NAMALWA (cell line): ENCODE results near the gene FHL1.
"Not testable (repeated sequence)": the region's sequence is repeated elsewhere in the genome, so short reads cannot be mapped to it uniquely, and the experiment has no call there.

Source experiments
- DNase-seq: peaks from one replicate; pipeline ENCODE4 v3.0.0-alpha.2; 2015; ENCODE audit warnings: low spot score

FHL1 gene

GRCh38 chrX:136146614-136147314, 569 bp upstream of the FHL1 start:
- DNase-seq: no peak

- no peak for DNase-seq
Observed at GRCh38 chrX:136147976-136148375, 643 bp downstream of the FHL1 start.

- DNase-seq: no peak
Observed at GRCh38 chrX:136148391-136148790, 1.1 kb downstream of the FHL1 start.

- DNase-seq: no peak
Observed at GRCh38 chrX:136154998-136155397, 7.7 kb downstream of the FHL1 start.

DNA sequence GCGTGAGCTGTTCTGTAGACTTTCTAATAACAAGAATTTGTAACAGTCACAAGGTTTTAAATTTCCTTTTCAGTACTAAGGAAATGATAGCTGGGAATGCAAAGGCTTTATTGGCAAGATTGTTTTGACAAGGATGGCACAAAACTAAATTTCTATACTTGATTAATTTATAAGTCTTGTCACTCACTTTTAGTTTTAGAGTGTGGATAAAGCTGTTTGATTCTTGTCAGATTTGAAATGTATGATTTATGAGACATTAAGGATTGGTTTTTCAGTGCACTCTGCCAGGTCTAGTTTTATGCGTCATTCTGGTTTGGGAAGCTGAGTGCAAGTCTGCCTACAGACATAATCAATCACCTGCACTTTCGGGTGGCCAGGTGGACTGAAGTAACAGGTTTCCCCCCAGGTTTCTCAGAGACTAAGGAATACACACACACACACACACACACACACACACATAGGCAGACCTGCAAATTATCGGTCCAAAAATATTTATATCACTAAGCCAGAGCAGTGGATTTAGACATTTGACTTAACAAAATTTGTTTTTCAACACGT, 9.3 kb downstream of the FHL1 start:
- DNase-seq: no peak

GRCh38 chrX:136157187-136157586, 9.9 kb downstream of the FHL1 start:
- peak; percentile 36 for DNase-seq

- no peak for DNase-seq
Observed at GRCh38 chrX:136158685-136159084, 11.4 kb downstream of the FHL1 start.

DNA sequence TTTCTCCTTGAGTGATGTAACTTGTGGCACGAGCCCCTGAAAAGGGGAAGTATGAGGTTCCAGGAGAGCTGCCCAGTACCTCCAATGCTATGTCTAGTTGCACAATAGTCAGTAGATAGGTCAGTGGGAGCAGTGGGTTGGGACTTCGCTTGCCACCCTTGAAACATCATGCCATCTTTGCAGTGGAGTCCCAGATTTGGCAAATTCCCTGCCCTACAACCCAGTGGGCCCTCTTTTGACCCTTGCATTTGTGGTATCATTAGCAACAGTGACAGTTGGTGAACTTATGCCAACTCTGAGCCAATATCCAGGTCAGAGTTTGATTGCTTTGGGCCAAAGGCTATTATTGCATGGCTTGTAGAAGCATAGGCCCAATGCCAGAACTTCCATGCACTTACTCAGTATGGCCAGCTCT, 12.3 kb downstream of the FHL1 start:
- no peak for DNase-seq

DNA sequence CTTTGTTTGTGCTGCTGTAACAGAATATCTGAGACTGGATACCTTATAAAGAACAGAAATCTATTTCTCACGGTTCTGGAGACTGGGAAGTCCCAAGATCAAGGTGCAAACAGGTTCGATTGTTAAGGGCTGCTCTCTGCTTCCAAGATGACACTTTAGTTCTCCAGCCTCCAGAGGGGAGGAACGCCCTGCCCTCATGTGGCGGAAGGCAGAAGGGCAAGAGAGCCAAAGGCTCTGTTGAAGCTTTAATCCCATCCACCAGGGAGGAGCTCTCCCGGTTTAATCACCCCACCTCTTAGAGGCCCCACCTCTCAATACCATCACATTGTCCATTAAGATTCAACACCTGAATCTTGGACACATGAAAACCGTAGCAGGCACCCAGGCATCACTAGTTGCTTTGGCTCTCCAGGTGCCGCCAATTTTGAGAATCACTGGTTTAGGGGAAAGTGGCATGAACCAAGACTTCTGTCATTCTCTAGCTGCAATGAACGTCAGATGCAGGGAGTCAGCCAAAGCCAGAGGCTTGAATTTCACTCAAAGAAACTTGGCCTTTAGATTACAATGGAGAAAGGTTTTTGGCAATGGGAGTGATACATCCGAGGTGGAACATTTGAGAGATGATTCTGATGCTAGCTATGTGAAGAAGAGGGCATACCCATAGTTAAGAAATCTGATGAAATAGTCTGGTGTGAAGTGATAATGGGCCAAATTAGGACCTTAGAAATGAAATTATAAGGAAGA, 15.7 kb downstream of the FHL1 start:
- peak; percentile 48 for DNase-seq

DNA sequence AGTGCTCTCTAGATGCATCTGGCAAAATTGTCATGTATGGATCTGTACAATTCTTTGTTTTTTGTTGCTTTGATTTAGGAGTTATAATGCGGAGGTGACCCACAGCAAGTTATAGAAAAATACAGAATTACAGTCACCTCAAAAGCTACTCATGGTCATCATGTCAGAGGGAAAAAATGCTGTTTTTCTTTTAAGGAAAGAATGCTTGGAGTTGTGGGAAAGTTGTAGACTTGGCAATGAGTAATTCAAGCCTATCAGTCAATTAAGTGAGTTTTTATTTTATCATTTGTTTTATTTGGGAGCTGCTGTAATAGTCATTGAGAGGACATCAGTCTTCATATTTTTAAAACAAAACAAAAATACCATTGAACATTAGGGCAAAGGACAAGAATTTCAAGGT, 16.4 kb downstream of the FHL1 start:
- no peak for DNase-seq

DNA sequence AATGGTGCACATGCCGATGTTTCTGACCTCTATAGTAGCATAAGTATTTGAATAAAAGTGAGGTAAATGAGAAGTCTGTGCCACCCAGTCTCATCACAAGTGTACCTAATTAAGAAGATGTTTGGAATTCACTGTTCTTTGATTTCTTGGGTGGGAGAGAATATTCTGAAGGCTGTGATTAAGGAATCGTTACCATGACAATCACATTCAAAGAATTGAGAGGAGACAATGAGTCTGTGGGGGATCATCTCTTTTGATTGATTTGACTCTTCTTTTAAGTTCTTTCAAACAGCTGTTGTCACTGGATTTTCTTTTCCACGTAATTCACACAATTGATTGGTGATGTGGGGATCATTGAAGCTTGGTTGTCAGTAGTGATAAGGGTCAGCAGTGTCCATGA, 18.1 kb downstream of the FHL1 start:
- DNase-seq: no peak

DNA sequence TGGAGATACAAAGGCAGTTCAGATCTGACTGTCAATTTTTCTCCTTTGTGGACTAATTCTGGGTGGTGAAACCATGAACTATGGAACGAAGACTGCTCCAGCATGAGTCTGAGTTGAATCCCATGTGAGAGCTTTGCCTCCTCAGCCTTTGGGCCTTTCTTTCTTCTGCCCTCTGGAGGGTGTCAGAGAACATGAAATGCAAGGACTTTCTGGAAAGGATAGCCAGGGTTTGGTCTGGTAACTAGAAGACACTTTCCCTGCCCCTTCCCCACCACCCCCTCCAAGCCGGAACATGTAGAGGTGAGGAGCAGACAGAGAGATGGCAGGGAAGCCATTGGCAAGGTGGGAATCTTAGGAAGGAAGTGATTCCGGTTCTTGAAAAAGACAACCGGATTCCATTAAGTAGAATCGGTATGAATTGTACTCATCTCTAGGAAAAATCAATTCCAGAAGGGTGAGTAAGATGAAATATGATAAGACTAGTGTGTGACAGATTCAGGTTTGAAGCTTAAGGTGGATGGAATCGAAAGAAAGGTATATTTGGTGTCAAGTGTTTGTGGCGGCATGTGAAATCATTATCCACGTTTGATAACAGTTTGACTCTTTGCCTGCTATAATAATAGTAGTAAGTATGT, 19.0 kb downstream of the FHL1 start:
- DNase-seq: no peak

GRCh38 chrX:136167989-136168388, 20.7 kb downstream of the FHL1 start:
- DNase-seq: not testable (repeated sequence)

- DNase-seq: no peak
Observed at GRCh38 chrX:136168929-136169735, 21.8 kb downstream of the FHL1 start.

DNA sequence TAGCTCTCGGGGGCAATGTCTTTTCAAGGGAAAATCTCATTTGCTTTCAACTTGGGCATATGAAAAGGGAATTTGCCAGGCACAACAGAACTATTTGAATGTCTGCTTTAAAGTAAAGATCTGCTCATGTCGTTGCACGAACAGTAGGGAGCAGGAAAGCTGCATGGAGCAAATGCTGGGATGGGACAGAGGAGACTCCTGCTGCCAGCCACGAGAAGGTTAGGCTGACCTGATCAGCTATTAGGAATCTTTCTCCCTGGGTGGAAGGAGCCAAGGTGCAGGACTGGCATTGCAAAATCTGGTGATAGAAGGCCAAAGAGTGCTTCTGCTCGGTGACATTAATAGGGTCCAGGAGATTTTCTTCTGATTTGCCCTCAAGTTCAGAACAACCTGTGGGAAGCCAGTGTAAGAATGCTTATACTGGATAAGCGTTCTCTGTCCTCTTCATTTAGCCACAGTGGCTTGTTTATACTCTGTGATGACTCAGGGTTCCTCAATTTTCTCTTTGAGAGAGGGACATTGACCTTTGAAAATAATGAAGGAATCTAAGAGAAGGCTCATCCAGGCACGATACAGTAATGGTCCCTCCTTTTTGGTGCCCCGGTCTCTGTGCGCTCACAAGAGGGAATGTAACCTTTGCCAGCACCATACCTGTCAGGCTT, 22.9 kb downstream of the FHL1 start:
- no peak for DNase-seq

DNA sequence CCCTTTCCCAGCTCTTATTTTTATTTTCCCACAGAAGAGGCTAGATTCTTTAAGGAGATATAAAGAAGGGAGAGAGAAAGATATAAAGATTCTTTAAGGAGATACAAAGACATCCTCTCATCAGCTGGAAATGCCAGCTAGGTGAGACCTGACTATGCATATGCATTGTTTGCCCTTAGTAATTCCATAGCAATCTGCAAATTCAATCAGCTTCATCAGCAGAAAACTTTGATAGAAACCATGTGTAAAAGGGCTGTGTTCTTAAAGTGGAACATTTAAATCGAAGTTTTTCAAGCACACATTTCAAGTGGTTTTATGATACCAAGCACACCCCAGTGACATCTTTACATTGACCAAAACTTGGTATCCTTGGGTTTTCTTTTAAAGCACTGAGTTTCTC, 24.1 kb downstream of the FHL1 start:
- DNase-seq: no peak

- no peak for DNase-seq
Observed at GRCh38 chrX:136176399-136176825, 29.1 kb downstream of the FHL1 start.

- no peak for DNase-seq
Observed at GRCh38 chrX:136179133-136179532, 31.8 kb downstream of the FHL1 start.

DNA sequence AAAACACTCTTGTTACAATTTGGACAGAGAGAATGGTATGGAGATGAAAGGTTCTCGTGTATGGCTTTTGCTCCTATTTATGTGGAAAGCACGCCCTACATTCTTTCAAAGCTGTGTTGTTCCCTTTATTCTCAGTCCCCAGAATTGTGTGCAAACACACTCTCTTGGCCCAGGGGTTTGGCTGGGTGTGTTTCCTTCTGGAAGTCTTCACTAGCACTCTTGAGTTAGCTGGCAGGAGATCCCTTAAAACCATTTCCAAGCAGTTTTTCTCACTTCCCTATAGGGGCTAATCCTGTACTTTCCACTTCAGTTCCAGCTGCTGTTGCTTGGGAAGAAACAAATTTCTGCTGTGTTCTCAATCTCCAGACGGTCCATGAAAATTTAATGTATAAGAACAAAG, 35.1 kb downstream of the FHL1 start:
- DNase-seq: no peak

DNA sequence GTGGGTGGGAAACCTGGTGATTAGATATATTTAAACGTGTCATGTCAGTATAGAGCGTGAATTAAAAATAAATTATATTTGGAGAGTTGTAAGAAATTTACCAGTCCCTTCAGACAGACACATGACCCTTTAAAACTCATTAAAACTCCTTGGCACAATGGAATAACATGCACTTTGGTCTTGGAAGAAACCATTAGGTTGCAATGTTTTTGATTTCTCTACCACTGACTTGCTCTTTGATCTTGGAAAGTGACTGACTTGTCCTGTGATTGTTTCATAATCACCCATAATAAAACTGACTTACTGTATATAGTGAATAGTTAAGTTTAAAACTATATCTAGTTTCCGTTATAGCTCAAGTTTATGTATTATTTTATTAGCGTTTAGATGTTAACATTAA, 35.8 kb downstream of the FHL1 start:
- no peak for DNase-seq

DNA sequence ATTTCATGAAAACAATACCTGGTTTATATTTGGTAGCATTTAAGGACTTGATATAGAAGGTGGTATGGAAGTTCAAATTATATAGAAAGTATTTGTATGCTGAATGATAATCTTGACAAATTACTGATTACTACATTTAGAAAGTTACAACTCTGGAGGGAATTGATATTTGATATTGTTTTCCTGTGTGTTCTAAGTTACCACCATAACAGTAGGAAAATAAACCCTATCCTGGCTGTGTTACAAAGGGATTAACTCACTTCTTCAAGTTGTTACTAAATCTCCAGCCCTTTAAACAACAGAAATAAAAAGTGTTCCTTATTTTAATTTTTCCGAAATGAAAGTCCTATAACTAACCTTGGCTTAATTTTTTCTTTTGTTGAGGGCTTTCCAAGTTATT, 36.6 kb downstream of the FHL1 start:
- DNase-seq: no peak
